GM12878 (cell line): ENCODE measurements around the gene FAAP100. TPM values are rescaled to one million over a fixed set of nuclear protein-coding genes. Genes with fewer than 3 reads are reported as not detected.

Source experiments
- ATAC-seq: fragments of 200-7000 bp; cut with Tn5 transposase; 3 replicates; pipeline ENCODE4 v1.9.1; 2020; ENCODE audit warnings: mild to moderate bottlenecking, moderate library complexity
- BruUV-seq: library from RNA; stranded (reverse); fragments of 400-500 nt; replicated peaks from 2 replicates; lab custom pipeline; 2021; lab: Mats Ljungman, UMichigan
- CTCF ChIA-PET: fragments of 300-600 bp; sonication (Branson Sonifier 250); formaldehyde crosslinking; extraction: SDS; loops from one replicate; lab custom pipeline; 2021; ENCODE audit warnings: inconsistent platforms; lab: Yijun Ruan, JAX
- POLR2A ChIA-PET: fragments of 350-600 bp; formaldehyde crosslinking; extraction: SDS; loops from one replicate; lab custom pipeline; 2021; ENCODE audit warnings: inconsistent platforms; lab: Charles Lee
- RAD21 ChIA-PET: fragments of 300-600 bp; sonication (Branson Sonifier 250); formaldehyde crosslinking; loops from one replicate; lab custom pipeline; 2023; ENCODE audit warnings: antibody characterized with exemption; ENCODE audit not compliant: unreplicated experiment; lab: Charles Lee
- SMC1A ChIA-PET: fragments of 300-600 bp; sonication (Branson Sonifier 250); formaldehyde crosslinking; loops from one replicate; lab custom pipeline; 2023; ENCODE audit not compliant: unreplicated experiment, uncharacterized antibody; lab: Charles Lee
- DNase-seq: peaks from one replicate; pipeline ENCODE4 v3.0.0-alpha.2; 2011; ENCODE audit warnings: low read depth, low spot score
- FAIRE-seq: peaks from 3 replicates; lab custom pipeline; 2011; peaks lifted over from hg19 to GRCh38; lab: Jason Lieb, UNC
- H2AFZ ChIP-seq: 2 replicates; pipeline ENCODE4 v1.6.0; 2011; ENCODE audit warnings: low read depth, low read length, control low read depth; ENCODE audit not compliant: control insufficient read depth
- H3K27ac ChIP-seq: 2 replicates; pipeline ENCODE4 v1.5.1; 2011; ENCODE audit warnings: control low read depth; ENCODE audit not compliant: control insufficient read depth, insufficient read depth
- H3K27me3 ChIP-seq, 2 experiments: replicated peaks in 1 of 2; 2 replicates each; pipeline versions ENCODE4 v1.6.0 to v1.6.1; 2011; ENCODE audit warnings: low read length in 1 of 2; ENCODE audit not compliant: control insufficient read depth in 2 of 2, insufficient read depth in 2 of 2
- H3K36me3 ChIP-seq, 2 experiments: 2 replicates each; pipeline ENCODE4 v1.5.1; 2011; ENCODE audit warnings: low read length in 1 of 2; ENCODE audit not compliant: control insufficient read depth in 2 of 2, insufficient read depth in 2 of 2
- H3K4me1 ChIP-seq: 2 replicates; pipeline ENCODE4 v1.6.1; 2011; ENCODE audit warnings: mild to moderate bottlenecking, low read length, moderate library complexity, mixed read lengths; ENCODE audit not compliant: control insufficient read depth, insufficient read depth
- H3K4me2 ChIP-seq: 2 replicates; pipeline ENCODE4 v1.6.0; 2011; ENCODE audit warnings: control low read depth; ENCODE audit not compliant: control insufficient read depth, insufficient read depth
- H3K4me3 ChIP-seq: fragments of 200-600 bp; sonication (generic); 2 replicates; pipeline ENCODE4 v1.5.1; 2016
- H3K79me2 ChIP-seq: 2 replicates; pipeline ENCODE4 v1.6.0; 2011; ENCODE audit warnings: low read length; ENCODE audit not compliant: control insufficient read depth, insufficient read depth
- H3K9ac ChIP-seq: 2 replicates; pipeline ENCODE4 v1.8.0; 2011; ENCODE audit warnings: low read length, control low read depth, mixed read lengths; ENCODE audit not compliant: control insufficient read depth, insufficient read depth
- H3K9me3 ChIP-seq: replicated peaks from 3 replicates; pipeline ENCODE4 v1.5.1; 2011; ENCODE audit warnings: mild to moderate bottlenecking, low read length; ENCODE audit not compliant: control insufficient read depth, insufficient read depth
- H4K20me1 ChIP-seq: 2 replicates; pipeline ENCODE4 v1.6.0; 2011; ENCODE audit not compliant: control insufficient read depth, insufficient read depth
- ATF7 ChIP-seq: fragments of 450-650 bp; IDR thresholded peaks from 2 replicates; pipeline ENCODE4 v1.6.1; 2016; ENCODE audit warnings: low read depth, mild to moderate bottlenecking
- BMI1 ChIP-seq: fragments of 450-650 bp; IDR thresholded peaks from 2 replicates; pipeline ENCODE4 v1.6.1; 2016; ENCODE audit warnings: mild to moderate bottlenecking, moderate library complexity, borderline replicate concordance
- CBFB ChIP-seq: IDR thresholded peaks from 2 replicates; pipeline ENCODE4 v1.6.1; 2016; ENCODE audit warnings: antibody characterized with exemption, low read depth
- CUX1 ChIP-seq: IDR thresholded peaks from 2 replicates; pipeline ENCODE4 v1.6.1; 2012; ENCODE audit warnings: improper control_type of control experiment, low read depth, low read length; ENCODE audit not compliant: insufficient replicate concordance
- FOS ChIP-seq: IDR thresholded peaks from 3 replicates; pipeline ENCODE4 v1.6.1; 2011; ENCODE audit warnings: borderline replicate concordance; ENCODE audit not compliant: insufficient read length; ENCODE audit errors: extremely low read depth
- HSF1 ChIP-seq: fragments of 150-350 bp; IDR thresholded peaks from 2 replicates; pipeline ENCODE4 v1.6.1; 2014; ENCODE audit warnings: mild to moderate bottlenecking, low read depth, low read length
- NFYA ChIP-seq: IDR thresholded peaks from 2 replicates; pipeline ENCODE4 v1.6.1; 2011; ENCODE audit warnings: low read depth, mild to moderate bottlenecking, low read length, improper control_type of control experiment, borderline replicate concordance
- NR2C2 ChIP-seq: IDR thresholded peaks from 2 replicates; pipeline ENCODE4 v1.6.1; 2011; ENCODE audit warnings: borderline replicate concordance, low read depth; ENCODE audit not compliant: control insufficient read depth, insufficient read length
- PAX5 ChIP-seq: IDR thresholded peaks from 2 replicates; pipeline ENCODE4 v1.6.1; 2011; ENCODE audit warnings: low read depth, low read length, borderline replicate concordance
- PKNOX1 ChIP-seq: fragments of 450-650 bp; IDR thresholded peaks from 2 replicates; pipeline ENCODE4 v1.6.1; 2016; ENCODE audit warnings: mild to moderate bottlenecking
- POLR2AphosphoS5 ChIP-seq: IDR thresholded peaks from 2 replicates; pipeline ENCODE4 v1.6.1; 2011; ENCODE audit warnings: mild to moderate bottlenecking, low read length, inconsistent platforms
- RAD51 ChIP-seq: fragments of 450-650 bp; IDR thresholded peaks from 2 replicates; pipeline ENCODE4 v1.6.1; 2016; ENCODE audit warnings: moderate library complexity, mild to moderate bottlenecking, inconsistent platforms
- RCOR1 ChIP-seq: conservative IDR thresholded peaks from 2 replicates; pipeline ENCODE4 v1.6.1; 2012; ENCODE audit warnings: low read depth, low read length, improper control_type of control experiment
- RELB ChIP-seq: fragments of 450-650 bp; IDR thresholded peaks from 2 replicates; pipeline ENCODE4 v1.6.1; 2017; ENCODE audit warnings: low read depth, mild to moderate bottlenecking, moderate library complexity
- RFX5 ChIP-seq: IDR thresholded peaks from 2 replicates; pipeline ENCODE4 v1.6.1; 2011; ENCODE audit warnings: low read depth, low read length, improper control_type of control experiment
- SMARCA5 ChIP-seq: fragments of 450-650 bp; IDR thresholded peaks from 2 replicates; pipeline ENCODE4 v1.6.1; 2017; ENCODE audit warnings: mild to moderate bottlenecking
- SREBF2 ChIP-seq: IDR thresholded peaks from 2 replicates; pipeline ENCODE4 v1.6.1; 2012; ENCODE audit warnings: mild to moderate bottlenecking, low read length
- WGBS: methylation state at CpG from one replicate; pipeline ENCODE4 v1.1.6; 2016; ENCODE audit warnings: low lambda C conversion rate; ENCODE audit not compliant: insufficient replicate concordance, insufficient coverage; ENCODE audit errors: missing lambda C conversion rate; 5-methylcytosine and 5-hydroxymethylcytosine counted together
- in situ Hi-C: fragments of 300-500 bp; cut with MboI; formaldehyde crosslinking; loops from 9 replicates; pipeline ENCODE4 v1.14.3; 2018; ENCODE audit warnings: mixed read lengths
- intact Hi-C: fragments of 100-400 bp; cut with micrococcal nuclease; formaldehyde crosslinking; loops from one replicate; pipeline ENCODE4 v1.14.2; 2022; ENCODE audit not compliant: unreplicated experiment
- polyA plus RNA-seq, 11 experiments: library from polyadenylated mRNA; depleted of rRNA in 4 of 11; unstranded in 6 of 11; stranded (reverse) in 5 of 11; fragments of >200 nt; fragmentation: Nextera tagmentation in 4 of 11; fragmentation: Illumina TruSeq in 1 of 11; extraction: Ambion mirVana in 4 of 11; extraction: Trizol in 1 of 11; gene quantifications; 1 replicate in 1 of 11; 2 replicates in 10 of 11; pipeline versions ENCODE4 v1.2.1 to v1.2.3, GENCODE V29; 2011 to 2016; ENCODE audit warnings: inconsistent platforms in 2 of 11, missing spikeins in 2 of 11, low read depth in 1 of 11
- total RNA-seq, 4 experiments: library from RNA; depleted of rRNA in 3 of 4; stranded (reverse); fragments of >200 nt in 3 of 4; fragmentation: Illumina TruSeq in 1 of 4; extraction: Trizol in 1 of 4; gene quantifications; 2 replicates each; pipeline versions ENCODE4 v1.2.1 to v1.2.3, GENCODE V29; 2013 to 2021

Gene FAAP100
- total and polyA plus RNA-seq, 10 of the 15 experiments (the other 5 are each of a cell fraction or from before 2014, with no cell fraction given): 0.11 to 46.2 (median 17.1) TPM

GRCh38 chr17:81580481-81580880 is 28.3 kb upstream of the FAAP100 start:
- DNase-seq (no peak), ATAC-seq (no peak), FAIRE-seq (no peak)
- Histone ChIP-seq H3K36me3 (peaks cover 13 to 23% of the 10 kb centered on the region in 2 experiments), H3K9me3 (no peaks in the 10 kb centered on the region), H3K27ac (no peak overlapping the region), H3K27me3 (no peaks in the 10 kb centered on the region), H4K20me1 (no peaks in the 10 kb centered on the region), H3K4me1 (no peaks in the 10 kb centered on the region), H3K4me2 (no peak overlapping the region), H3K79me2 (no peaks in the 10 kb centered on the region), H3K9ac (no peak overlapping the region), H2AFZ (no peak overlapping the region), H3K4me3 (no peak overlapping the region)
- RAD21 ChIA-PET: interaction anchor here (0.5 kb wide), 1 partner anchor 52 kb away, joined by 4 read pairs; no protein-coding TSS in a partner anchor
- BruUV-seq: no TSS peak
- CTCF ChIA-PET: interaction anchor here (0.8 to 1.6 kb wide), 3 partner anchors 17 to 27 kb away, joined by 3 to 4 read pairs (median 3); no protein-coding TSS in a partner anchor
- intact Hi-C loops (no loop called here), in situ Hi-C loops (no loop called here)
- WGBS: 96% methylated on average over 6 of the region's 6 CpGs
- SMC1A ChIA-PET: no interaction called here
- POLR2A ChIA-PET: no interaction called here
- TF ChIP-seq CUX1 (no peak), HSF1 (no peak), PKNOX1 (no peak), POLR2AphosphoS5 (no peak), NFYA (no peak), BMI1 (no peak), PAX5 (no peak), RFX5 (no peak), RAD51 (no peak), FOS (no peak), RELB (no peak), ATF7 (no peak), SREBF2 (no peak), RCOR1 (no peak), CBFB (no peak), SMARCA5 (no peak), NR2C2 (no peak)
